Measurements from ENCODE around the gene RANBP3.
A peak's percentile ranks its signal among the peaks of the same experiment; 100 is the strongest.
"Not testable (repeated sequence)": the region's sequence is repeated elsewhere in the genome, so short reads cannot be mapped to it uniquely, and the experiment has no call there.

The RANBP3 gene

DNA sequence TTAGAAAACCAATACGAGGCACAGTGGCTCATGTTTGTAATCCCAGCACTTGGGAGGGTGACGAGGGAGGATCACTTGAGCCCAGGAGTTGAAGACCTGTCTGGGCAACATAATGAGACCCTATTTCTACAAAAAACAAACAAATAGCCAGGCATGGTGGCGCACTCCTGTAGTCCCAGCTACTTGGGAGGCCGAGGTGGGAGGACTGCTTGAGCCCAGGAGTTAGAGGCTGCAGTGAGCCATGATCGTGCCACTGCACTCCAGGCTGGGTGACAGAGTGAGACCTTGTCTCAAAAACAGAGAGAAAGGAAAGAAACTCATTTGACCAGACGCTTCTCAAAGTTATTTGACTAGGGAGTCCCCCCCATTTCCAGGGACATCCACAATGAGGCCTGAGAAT lies 14.7 kb downstream of the RANBP3 start:
- not testable (repeated sequence) for DNase-seq

DNA sequence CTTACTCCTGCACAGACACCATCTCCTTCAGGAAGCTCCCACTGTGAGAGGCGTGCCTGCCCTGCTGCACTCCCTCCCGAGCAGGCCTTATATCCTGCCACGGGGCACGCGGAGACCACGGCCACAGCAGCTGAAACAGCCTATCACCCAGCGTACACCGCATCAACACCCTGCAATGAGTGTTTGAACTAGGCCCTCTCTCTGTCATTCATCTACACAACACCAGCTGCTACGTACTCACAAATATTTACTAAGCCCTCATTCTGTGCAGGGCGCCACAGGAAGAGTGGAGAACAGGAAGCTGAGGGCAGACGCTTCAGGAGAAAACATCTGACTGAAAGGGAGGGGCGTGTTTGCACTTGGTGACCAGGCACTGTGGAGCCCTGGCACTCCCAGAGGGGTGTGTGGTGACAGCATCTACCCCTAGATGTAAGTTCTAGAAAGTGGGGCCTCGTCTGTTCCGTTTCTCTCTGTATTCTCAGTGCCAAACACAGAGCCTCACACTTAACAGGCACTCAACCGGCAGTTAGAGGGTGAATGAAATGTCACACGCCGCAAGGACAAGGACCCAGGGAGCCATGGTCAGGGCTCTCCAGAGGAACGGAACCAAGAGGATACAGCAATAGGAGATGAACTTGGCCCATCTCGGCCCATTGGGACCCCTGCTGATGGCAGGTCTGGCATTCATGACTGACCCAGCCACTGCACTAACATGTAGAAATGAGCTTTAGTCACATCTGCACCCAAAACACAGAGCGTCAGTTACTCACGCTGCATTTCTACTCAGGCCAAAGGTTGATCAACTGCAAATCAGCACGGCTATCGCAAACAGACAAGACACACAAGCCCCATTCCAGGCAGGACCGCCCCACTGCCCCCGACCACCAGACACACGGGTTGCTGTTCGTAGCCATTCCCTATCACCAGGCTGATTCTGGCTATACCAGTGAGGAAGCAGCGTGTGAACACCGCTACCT lies 15.7 kb downstream of the RANBP3 start:
- peak; percentile 98 for DNase-seq

DNA sequence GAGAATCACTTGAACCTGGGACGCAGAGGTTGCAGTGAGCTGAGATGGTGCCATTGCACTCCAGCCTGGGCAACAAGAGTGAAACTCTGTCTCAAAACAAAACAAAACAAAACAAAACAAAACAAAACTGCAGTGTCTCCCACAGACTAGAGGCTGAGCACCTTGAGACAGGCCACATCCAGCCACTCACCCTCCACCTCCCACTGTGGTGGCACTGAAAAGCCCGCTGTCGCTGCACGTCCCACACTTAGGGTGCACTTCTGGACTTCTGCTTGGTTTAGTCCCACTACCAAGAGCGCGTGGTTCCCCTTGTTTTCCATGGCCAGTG lies 16.3 kb downstream of the RANBP3 start:
- DNase-seq = not testable (repeated sequence)

- peak; percentile 43 for DNase-seq
These were observed 17.6 kb downstream of the RANBP3 start for GRCh38 chr19:5960005-5961001.

DNA sequence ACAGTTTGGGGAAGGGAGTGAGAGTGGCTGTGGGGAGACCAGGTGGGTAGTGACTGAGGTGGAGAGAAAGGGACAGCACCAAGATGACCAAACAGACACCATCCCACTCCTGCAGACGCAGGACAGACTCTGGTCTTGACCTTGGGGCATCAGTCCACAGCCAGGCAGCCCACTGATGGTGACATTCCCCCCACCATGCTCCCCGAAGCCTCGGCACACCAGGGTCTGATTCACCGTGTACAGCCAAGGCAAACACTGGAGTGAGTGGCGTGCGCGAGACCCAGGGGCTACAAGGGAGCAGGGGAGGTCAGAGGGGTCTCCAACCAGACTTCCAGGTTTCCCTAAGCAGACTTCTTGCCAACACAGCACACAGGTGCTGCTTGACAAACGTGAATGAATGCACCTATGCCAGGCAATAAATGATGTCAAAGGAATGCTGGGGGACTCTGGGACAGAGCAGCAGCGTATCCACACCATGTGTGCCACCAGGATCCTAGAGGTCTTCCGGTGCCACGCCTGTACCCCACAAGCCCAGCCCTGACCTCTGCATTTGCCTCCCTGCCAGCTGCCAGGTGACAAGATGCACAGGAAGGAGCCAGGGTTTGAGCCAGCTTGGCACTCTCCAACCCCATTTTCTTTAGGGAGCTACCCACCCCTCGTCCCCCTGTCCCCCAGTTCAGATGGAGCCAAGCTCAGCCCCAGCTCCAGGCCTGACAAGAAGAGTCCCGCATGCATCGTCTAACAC lies 18.5 kb downstream of the RANBP3 start:
- DNase-seq = no peak

DNA sequence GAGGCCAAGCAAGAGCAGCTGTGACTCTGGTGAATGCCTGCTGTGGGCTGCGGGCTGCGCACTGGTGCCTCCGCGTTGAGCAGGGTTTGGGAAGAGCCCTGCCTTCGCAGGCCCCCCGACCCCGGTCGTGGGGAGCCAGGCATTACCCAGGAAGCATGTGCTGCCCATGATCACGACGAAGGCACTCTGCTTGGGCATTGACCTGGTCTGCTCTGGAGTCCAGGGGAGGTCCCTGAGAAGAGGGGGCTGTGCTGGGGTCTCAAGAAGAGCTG lies 19.2 kb downstream of the RANBP3 start:
- DNase-seq = no peak

DNA sequence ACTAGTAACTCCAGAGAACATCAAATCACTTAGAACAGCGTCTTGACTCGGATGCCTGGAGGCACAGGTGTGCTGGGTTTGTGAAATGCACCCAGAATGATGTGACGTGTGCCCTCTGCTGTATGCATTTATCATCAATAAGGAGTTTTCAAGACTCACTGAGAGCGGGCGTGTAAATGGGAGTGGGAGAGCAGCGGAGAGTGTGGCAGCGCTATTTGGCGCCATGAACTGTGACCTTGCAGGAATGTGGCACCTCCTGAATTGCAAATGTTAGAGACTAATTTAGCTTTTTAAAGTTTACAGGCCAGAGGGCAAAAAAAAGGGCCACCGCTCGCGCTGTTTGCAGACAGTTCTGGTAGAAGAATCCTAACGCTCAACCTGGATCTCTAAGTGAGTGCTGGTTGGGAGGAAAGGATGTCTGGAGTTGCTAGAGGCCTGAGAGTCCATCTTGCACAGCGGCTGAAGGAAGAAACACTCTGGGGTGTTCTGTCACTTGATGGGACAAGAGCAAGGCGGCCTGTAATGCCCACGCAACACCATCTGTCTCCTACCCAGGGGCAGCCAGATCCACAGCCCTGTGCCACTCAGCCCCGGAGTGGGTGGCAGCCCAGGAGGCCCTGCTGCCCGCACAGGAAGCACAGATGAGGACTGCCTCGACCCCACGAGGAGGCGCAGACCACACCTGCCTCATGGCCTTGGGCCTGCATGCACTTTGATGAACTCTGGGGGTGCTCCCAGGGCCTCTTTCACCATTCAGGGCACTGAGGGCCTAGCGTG lies 19.7 kb downstream of the RANBP3 start:
- DNase-seq = no peak

- peak; percentile 32 for DNase-seq
These were observed 20.8 kb downstream of the RANBP3 start for GRCh38 chr19:5957170-5957569.

DNA sequence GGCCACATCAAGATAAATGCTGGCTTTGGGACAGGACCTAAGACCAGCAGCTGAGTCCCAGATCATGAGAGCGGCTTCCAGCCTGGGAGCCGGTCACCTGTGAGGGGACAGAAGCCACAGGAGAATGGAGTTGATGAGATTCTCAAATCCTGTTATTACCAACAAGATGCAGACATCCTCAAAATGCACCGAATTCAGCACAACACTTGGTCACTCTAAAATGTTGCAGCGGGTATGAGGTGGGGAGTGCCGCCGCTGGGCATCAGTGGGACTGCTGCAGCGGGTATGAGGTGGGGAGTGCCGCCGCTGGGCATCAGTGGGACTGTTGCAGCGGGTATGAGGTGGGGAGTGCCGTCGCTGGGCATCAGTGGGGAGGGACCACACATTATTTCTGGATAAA lies 21.2 kb downstream of the RANBP3 start:
- no peak for DNase-seq

DNA sequence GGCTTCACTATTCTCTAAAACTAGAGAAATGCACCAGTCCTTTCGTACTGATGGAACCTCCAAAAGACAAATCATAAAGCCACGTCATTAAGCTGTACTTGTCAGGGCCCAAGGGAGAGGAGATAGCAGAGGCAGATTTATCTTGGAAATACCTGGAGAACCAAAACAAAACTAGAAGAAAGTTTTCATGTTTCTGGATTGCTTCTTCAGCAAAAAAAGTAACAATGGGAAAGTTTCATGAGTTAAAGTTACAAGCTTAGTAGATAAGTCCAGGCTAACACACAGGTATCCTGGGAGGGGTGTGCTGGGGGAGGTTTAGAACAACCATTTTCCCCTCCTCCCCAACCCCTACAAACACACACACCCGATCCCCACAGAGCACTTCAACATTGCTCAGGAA lies 21.6 kb downstream of the RANBP3 start:
- no peak for DNase-seq

GRCh38 chr19:5955636-5955935 lies 22.4 kb downstream of the RANBP3 start:
- no peak for DNase-seq

GRCh38 chr19:5954293-5954692 lies 23.6 kb downstream of the RANBP3 start:
- peak; percentile 85 for DNase-seq

DNA sequence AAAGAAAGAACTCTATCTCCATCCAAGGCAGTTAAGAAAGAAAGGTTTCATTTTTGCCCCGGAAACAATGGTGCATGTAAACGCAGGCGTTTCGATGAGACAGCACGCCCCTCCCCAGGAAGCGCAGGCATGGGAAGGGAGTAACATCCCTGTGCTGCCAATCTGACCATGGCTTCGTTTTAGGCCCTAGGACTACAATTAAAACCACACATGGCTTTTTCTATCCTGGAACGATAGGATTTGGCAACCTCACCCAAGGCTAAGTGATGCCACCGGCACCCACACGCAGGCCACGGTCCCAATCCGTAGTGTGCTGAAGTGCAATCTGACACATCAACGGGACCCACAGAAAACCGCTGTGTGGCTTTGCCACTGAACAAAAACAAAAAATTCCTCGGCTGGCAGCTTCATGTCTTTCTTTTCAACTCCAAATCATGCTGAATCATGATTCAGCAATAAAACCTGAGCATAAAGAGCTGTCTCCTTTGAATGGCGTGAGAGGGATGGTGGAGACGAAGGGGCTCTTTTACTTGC lies 24.2 kb downstream of the RANBP3 start:
- peak; percentile 43 for DNase-seq

DNA sequence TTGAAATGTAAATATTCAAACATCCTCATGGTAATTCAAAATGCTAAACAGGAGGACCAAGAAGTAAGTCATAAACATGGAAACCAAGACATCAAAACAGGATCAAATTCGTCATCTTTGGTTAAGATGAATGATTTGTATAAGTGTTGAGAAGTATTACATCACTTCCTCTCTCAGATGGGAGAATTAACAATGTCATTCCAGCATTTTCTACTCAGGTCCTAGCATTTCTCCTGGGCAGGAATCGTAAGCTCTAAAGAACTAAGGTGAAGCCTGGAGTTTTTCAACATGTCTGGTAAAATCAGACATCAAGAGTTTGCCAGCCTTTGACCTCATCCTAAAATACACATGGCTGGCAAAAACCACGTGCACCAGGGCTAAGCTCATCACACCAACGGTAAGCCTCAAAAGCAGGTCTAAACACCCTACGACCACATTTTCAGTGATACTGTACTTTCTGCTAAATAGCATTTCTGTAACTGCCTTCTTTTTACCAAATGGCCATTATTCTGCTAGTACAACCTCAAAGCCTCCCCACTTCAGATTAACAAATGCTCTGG lies 24.8 kb downstream of the RANBP3 start:
- no peak for DNase-seq

DNA sequence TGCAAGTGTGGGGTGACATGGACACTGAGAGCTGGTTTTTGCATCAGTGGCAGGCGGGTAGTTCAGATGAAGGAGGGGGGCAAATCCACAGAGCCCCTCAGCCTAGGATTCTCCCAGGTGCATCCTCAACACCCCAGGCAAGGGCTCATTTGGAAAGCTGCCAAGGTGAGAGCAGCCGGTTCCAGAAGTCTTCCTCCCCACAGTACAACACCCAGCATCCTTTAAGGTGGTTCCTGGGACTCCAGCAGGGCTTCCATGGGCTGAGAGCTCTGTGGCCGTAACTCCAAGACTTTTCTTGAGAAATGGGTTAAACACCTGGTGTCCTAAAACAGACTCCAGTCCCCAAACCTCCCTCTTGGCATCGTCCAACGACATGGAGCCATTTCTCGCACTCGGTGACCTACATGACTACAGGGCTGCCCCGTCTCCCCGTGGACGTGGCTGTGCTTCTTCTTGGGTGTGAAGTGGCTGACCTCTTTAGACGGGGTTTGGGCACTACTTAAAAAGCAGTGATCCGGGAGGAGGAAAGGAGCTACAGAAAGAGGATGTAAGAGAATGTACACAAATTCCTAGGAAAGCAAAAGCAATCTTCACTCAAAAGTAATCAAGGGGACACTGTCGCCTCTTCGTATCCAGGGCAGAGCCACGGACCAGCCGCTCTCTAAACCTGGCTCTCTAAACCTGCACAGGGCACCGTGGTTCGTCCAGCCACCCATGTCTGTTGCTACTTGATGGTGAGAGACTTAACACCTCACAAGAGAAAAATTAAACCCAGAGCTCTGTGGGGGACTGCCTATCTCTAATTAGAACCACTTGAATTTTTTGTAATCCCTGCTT lies 25.5 kb downstream of the RANBP3 start:
- no peak for DNase-seq

DNA sequence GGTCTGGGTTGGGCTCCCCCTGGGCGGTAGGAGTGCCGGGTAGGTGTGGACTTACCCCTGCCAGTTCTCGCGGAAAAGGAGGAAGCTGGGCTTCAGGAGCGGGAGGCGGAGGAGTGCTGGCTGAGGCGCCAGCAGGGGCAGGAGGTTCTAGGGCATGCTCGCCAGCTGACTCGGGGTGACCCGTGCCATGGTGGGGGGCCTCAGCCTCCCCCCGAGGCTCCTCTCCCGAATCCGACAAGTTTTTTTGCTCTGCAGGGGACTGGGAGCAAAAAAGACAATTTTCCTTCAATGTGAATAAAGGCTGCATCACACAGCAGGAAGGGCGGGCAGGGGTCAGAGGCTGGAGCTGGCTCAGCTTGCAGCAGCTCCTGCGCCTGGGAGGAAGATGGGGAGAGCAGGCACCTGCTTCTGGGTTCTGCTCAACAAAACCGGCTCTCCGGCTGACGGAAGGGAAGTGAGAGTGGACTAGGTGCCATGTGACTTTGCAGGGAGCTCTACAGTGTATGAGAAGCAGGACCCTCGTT lies 26.5 kb downstream of the RANBP3 start:
- no peak for DNase-seq

DNA sequence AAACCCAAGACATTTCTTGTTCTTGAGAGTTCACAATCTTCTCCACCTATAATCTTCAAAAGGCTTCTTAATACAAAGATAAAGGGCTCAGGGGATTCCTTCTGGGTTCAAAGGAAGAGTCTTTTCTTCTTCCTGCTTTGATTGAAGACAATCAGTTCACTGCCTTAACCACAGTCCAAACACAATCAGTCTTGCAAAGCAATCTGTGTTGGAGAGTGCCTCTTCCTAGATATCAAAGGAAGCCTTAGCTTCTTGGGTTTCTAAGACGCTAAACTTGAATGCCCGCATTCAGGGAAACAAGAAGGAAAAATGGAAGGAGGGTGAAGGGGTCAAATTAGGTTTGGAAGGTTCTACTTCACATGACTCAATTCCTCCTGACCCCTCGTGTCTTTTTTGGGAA lies 27.2 kb downstream of the RANBP3 start:
- DNase-seq = no peak

DNA sequence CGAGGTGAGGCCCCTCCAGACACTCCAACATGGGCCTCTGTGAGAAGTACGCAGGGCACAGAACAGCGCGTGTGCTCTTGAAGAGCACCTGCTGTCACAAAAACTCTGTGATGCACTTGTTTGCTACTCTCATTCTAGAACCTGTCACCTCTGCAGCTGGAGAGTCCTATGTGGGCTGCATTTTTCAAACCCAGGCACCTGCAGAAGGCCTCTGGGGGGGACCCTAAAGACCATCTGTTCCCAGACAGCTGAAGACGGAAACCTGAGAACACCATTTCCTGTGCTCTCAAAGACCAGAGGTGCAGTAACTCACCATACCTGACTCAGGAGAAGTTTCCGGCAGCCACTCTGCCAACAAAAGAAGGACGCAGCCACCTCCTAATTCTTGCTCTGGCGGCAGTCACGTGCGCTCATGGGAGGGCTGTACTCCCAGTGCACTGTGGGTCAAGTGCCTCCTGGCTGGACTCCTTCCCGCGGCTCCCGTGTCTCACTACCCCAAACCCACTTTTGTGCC lies 28.1 kb downstream of the RANBP3 start:
- DNase-seq = peak; percentile 85

DNA sequence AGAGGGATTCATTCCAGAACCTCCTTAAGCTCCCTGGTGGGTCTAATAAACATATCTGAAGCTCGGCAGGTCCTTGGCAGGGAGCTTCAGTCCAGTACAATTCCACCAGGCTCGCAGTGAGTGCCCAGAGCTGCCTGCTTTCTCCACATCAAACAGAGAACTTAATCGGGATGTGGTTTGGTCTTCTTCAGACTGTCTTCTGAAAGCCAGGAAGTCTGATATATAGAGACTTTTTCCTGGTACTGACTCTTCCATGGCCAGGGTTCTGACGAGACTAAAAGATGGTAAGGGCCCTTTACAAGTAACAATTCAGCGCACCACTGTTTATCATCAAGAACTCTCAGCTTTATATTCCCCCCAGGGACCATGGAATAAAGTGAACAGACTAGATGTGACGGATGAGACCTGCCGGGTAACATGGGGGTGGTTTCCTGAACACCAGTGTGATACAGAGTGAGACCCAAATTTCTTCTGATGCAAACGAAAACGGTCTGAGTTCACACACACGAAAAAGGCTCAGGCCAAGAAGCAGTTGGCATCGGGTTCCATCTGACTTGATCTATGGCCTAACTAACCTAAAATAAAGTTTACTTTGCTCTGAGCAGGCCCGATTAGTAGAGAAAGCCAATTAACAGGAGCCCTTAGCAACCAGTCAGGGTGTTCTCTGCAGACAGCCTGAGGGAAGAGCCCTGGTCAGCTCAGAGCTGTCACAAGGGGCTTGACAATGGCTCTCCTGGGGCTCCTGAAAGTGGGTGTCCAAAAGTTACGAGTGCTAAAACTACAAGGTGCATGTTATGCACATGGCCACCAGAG lies 29.0 kb downstream of the RANBP3 start:
- DNase-seq = no peak

DNA sequence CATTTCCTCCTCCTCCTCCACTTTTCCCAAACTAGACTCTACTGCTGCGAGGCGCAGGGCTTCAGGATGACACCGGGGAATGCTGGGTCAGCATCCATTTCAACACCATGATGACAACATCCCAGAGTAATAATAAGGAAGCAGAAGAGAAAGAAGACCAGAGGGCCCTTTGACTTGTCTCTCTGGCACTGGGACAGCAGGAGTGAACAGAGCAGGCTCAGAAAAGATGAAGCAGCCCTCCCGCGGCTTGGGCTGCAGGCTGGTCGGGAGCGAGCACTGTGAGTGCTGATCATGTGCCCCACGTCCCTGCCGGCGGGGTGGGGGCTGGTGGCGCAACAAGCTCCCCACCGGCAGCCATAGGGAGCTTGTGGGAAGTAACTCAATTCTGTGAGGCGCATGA lies 30.5 kb downstream of the RANBP3 start:
- DNase-seq = no peak

All from DMS53 (cell line).